ENCODE data around the gene ZNF738. TPM values are rescaled to one million over a fixed set of nuclear protein-coding genes. Genes with fewer than 3 reads are reported as not detected.
A peak's percentile ranks its signal among the peaks of the same experiment; 100 is the strongest.

Gene ZNF738
- total RNA-seq, 2 donors from 2014 or later: 44.9 to 62.4 TPM

- WGBS, 2 experiments (ENCODE audit: insufficient coverage in 1 of 2, insufficient read length in 1 of 2): 73 to 100% methylated on average over 1 of the region's 1 CpG
- no peaks in the 10 kb centered on the region for H3K27me3 ChIP-seq (ENCODE audit: control insufficient read depth, insufficient read depth, low read length, poor library complexity, severe bottlenecking)
- no peak for DNase-seq
- peaks cover 24% of the 10 kb centered on the region for H3K36me3 Mint-ChIP-seq (ENCODE audit: low read depth)
- H3K27me3 Mint-ChIP-seq (ENCODE audit: insufficient read depth): no peaks in the 10 kb centered on the region
- H3K9ac ChIP-seq (ENCODE audit: extremely low read depth, low read length, poor library complexity, severe bottlenecking): no peak overlapping the region
- no peak for TF ChIP-seq CTCF (conservative IDR thresholded peaks at IDR 0.05)
- H3K4me1 Mint-ChIP-seq: peaks cover 32% of the 10 kb centered on the region
- no peaks in the 10 kb centered on the region for H3K4me1 ChIP-seq (ENCODE audit: control insufficient read depth, insufficient read depth, low read length)
- no peak overlapping the region for H3K4me3 Mint-ChIP-seq
- H3K4me3 ChIP-seq (ENCODE audit: low read length): peak overlapping the region; percentile 32
- H3K9me3 ChIP-seq (ENCODE audit: control insufficient read depth, low read length): peaks cover 8% of the 10 kb centered on the region
- H3K9me3 Mint-ChIP-seq: no peaks in the 10 kb centered on the region
- H3K27ac Mint-ChIP-seq: no peak overlapping the region
- H3K36me3 ChIP-seq (ENCODE audit: control insufficient read depth, insufficient read depth, low read length): peaks cover 40% of the 10 kb centered on the region
- no peak overlapping the region for H3K27ac ChIP-seq (ENCODE audit: low read depth, low read length)
Measured at GRCh38 chr19:21317821-21318220, 41.0 kb upstream of the ZNF738 start.

DNA sequence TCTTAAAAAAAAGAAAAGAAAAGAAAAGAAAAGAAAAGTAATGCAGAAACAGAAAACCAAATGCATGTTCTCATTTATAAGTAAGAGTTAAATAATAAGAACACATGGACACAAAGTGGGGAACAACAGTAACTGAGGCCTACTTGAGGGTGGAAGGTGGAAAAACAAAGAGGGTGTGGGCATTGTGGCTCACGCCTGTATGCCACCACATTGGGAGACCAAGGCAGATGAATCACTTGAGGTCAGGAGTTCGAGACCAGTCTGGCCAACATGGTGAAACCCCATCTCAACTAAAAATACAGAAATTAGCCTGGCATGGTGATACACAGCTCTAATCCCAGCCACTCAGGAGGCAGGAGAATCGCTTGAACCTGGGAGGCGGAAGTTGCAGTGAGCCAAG, 37.7 kb upstream of the ZNF738 start:
- peaks cover 35% of the 10 kb centered on the region for H3K4me1 Mint-ChIP-seq
- H3K27me3 ChIP-seq (ENCODE audit: control insufficient read depth, insufficient read depth, low read length, poor library complexity, severe bottlenecking): no peaks in the 10 kb centered on the region
- WGBS, 2 experiments (ENCODE audit: insufficient coverage in 1 of 2, insufficient read length in 1 of 2): 79 to 91% methylated on average over 3 to 4 of the region's 4 CpGs

GRCh38 chr19:21321996-21322395, 36.8 kb upstream of the ZNF738 start:
- H3K27ac Mint-ChIP-seq: peak overlapping the region; percentile 82
- no peak for TF ChIP-seq CTCF (conservative IDR thresholded peaks at IDR 0.05)
- WGBS, 2 experiments (ENCODE audit: insufficient coverage in 1 of 2, insufficient read length in 1 of 2): 88 to 90% methylated on average over 3 to 4 of the region's 4 CpGs
- peaks cover 16% of the 10 kb centered on the region for H3K9me3 Mint-ChIP-seq
- Histone ChIP-seq H3K9ac (ENCODE audit: extremely low read depth, low read length, poor library complexity, severe bottlenecking) (no peak overlapping the region), H3K36me3 (ENCODE audit: control insufficient read depth, insufficient read depth, low read length) (peaks cover 49% of the 10 kb centered on the region), H3K4me1 (ENCODE audit: control insufficient read depth, insufficient read depth, low read length) (no peaks in the 10 kb centered on the region), H3K9me3 (ENCODE audit: control insufficient read depth, low read length) (peaks cover 28% of the 10 kb centered on the region), H3K27me3 (ENCODE audit: control insufficient read depth, insufficient read depth, low read length, poor library complexity, severe bottlenecking) (no peaks in the 10 kb centered on the region), H3K27ac (ENCODE audit: low read depth, low read length) (no peak overlapping the region), H3K4me3 (ENCODE audit: low read length) (no peak overlapping the region)
- H3K36me3 Mint-ChIP-seq (ENCODE audit: low read depth): peaks cover 42% of the 10 kb centered on the region
- DNase-seq: no peak
- H3K27me3 Mint-ChIP-seq (ENCODE audit: insufficient read depth): no peaks in the 10 kb centered on the region
- H3K4me3 Mint-ChIP-seq: no peak overlapping the region
- H3K4me1 Mint-ChIP-seq: peaks cover 35% of the 10 kb centered on the region

More for the DNA sequence above, 37.7 kb upstream of the ZNF738 start:
- Mint-ChIP-seq H3K27me3 (ENCODE audit: insufficient read depth) (no peaks in the 10 kb centered on the region), H3K4me3 (no peak overlapping the region), H3K36me3 (ENCODE audit: low read depth) (peaks cover 37% of the 10 kb centered on the region), H3K9me3 (peaks cover 10% of the 10 kb centered on the region), H3K27ac (peak overlapping the region; percentile 52)
- no peak for DNase-seq
- Histone ChIP-seq H3K9me3 (ENCODE audit: control insufficient read depth, low read length) (peaks cover 19% of the 10 kb centered on the region), H3K36me3 (ENCODE audit: control insufficient read depth, insufficient read depth, low read length) (peaks cover 43% of the 10 kb centered on the region), H3K4me1 (ENCODE audit: control insufficient read depth, insufficient read depth, low read length) (no peaks in the 10 kb centered on the region), H3K27ac (ENCODE audit: low read depth, low read length) (no peak overlapping the region), H3K4me3 (ENCODE audit: low read length) (no peak overlapping the region), H3K9ac (ENCODE audit: extremely low read depth, low read length, poor library complexity, severe bottlenecking) (no peak overlapping the region)
- TF ChIP-seq CTCF (conservative IDR thresholded peaks at IDR 0.05): no peak
